IPS DF 4.7 (cell line): ENCODE measurements around the gene UCKL1.
"Not testable (repeated sequence)": the region's sequence is repeated elsewhere in the genome, so short reads cannot be mapped to it uniquely, and the experiment has no call there.

Source experiments
- DNase-seq: peaks from one replicate; pipeline ENCODE4 v3.0.0-alpha.2; 2013; ENCODE audit warnings: low spot score; ENCODE audit errors: extremely low read depth

The UCKL1 gene

GRCh38 chr20:63924241-63924640, 32.0 kb downstream of the UCKL1 start:
- DNase-seq: no peak

GRCh38 chr20:63923651-63924050, 32.6 kb downstream of the UCKL1 start:
- DNase-seq: no peak

GRCh38 chr20:63920226-63920625, 36.0 kb downstream of the UCKL1 start:
- no peak for DNase-seq

GRCh38 chr20:63919130-63919529, 37.1 kb downstream of the UCKL1 start:
- no peak for DNase-seq

GRCh38 chr20:63917811-63918210, 38.4 kb downstream of the UCKL1 start:
- DNase-seq: no peak

- DNase-seq: not testable (repeated sequence)
Measured at GRCh38 chr20:63916371-63916939, 39.8 kb downstream of the UCKL1 start.

- no peak for DNase-seq
Measured at GRCh38 chr20:63915471-63915870, 40.7 kb downstream of the UCKL1 start.

- no peak for DNase-seq
Measured at GRCh38 chr20:63913768-63914167, 42.4 kb downstream of the UCKL1 start.

GRCh38 chr20:63911176-63911575, 45.0 kb downstream of the UCKL1 start:
- DNase-seq: no peak

GRCh38 chr20:63908008-63908682, 48.1 kb downstream of the UCKL1 start:
- DNase-seq: no peak

GRCh38 chr20:63903796-63904561, 52.2 kb downstream of the UCKL1 start:
- no peak for DNase-seq

GRCh38 chr20:63900413-63900812, 55.8 kb downstream of the UCKL1 start:
- no peak for DNase-seq

GRCh38 chr20:63898882-63899558, 57.2 kb downstream of the UCKL1 start:
- DNase-seq: no peak

- DNase-seq: no peak
Measured at GRCh38 chr20:63897978-63898561, 58.1 kb downstream of the UCKL1 start.

- no peak for DNase-seq
Measured at GRCh38 chr20:63896264-63897105, 59.7 kb downstream of the UCKL1 start.

- no peak for DNase-seq
Measured at GRCh38 chr20:63895952-63896263, 60.3 kb downstream of the UCKL1 start.

- no peak for DNase-seq
Measured at GRCh38 chr20:63895202-63895951, 60.8 kb downstream of the UCKL1 start.

- no peak for DNase-seq
Measured at GRCh38 chr20:63894358-63895201, 61.6 kb downstream of the UCKL1 start, which contains the start of gene DNAJC5. Gene DNAJC5, plus strand, starts transcription at chr20:63895126. Its CDS starts 33,220 bp downstream, at chr20:63928346.

GRCh38 chr20:63893999-63894357, 62.2 kb downstream of the UCKL1 start:
- DNase-seq: no peak
